GM18511 (cell line): Measurements from ENCODE around the gene SSR3.
A peak's percentile ranks its signal among the peaks of the same experiment; 100 is the strongest.
"Not testable (repeated sequence)": the region's sequence is repeated elsewhere in the genome, so short reads cannot be mapped to it uniquely, and the experiment has no call there.

Source experiments
- ATAC-seq: cut with Tn5 transposase; IDR thresholded peaks from one replicate; pipeline ENCODE4 v1.9.1; 2021; ENCODE audit warnings: mild to moderate bottlenecking, moderate library complexity; ENCODE audit not compliant: unreplicated experiment

The SSR3 gene

GRCh38 chr3:156576651-156577348 is 21.9 kb upstream of the SSR3 start:
- no peak for ATAC-seq

GRCh38 chr3:156576051-156576450 is 21.1 kb upstream of the SSR3 start:
- no peak for ATAC-seq

- ATAC-seq, result no peak
Measured at GRCh38 chr3:156575641-156576040, 20.7 kb upstream of the SSR3 start.

GRCh38 chr3:156569881-156570280 is 15.0 kb upstream of the SSR3 start:
- not testable (repeated sequence) for ATAC-seq

GRCh38 chr3:156569016-156569415 is 14.1 kb upstream of the SSR3 start:
- ATAC-seq, result not testable (repeated sequence)

GRCh38 chr3:156563900-156564682 is 9.2 kb upstream of the SSR3 start:
- ATAC-seq, result peak; percentile 58

GRCh38 chr3:156562486-156562885 is 7.6 kb upstream of the SSR3 start:
- ATAC-seq, result not testable (repeated sequence)

- no peak for ATAC-seq
Measured at GRCh38 chr3:156561533-156561932, 6.6 kb upstream of the SSR3 start.

GRCh38 chr3:156559321-156559720 is 4.4 kb upstream of the SSR3 start:
- no peak for ATAC-seq

- no peak for ATAC-seq
Measured at GRCh38 chr3:156558389-156558788, 3.5 kb upstream of the SSR3 start.

GRCh38 chr3:156554515-156554841 is 439 bp downstream of the SSR3 start:
- ATAC-seq, result no peak

GRCh38 chr3:156553705-156554356 is 1.1 kb downstream of the SSR3 start:
- no peak for ATAC-seq

GRCh38 chr3:156552973-156553372 is 1.9 kb downstream of the SSR3 start:
- no peak for ATAC-seq

- ATAC-seq, result no peak
Measured at GRCh38 chr3:156551746-156552145, 3.2 kb downstream of the SSR3 start.

- no peak for ATAC-seq
Measured at GRCh38 chr3:156551261-156551660, 3.7 kb downstream of the SSR3 start.

- ATAC-seq, result no peak
Measured at GRCh38 chr3:156548902-156549301, 6.0 kb downstream of the SSR3 start.

GRCh38 chr3:156548041-156548687 is 6.8 kb downstream of the SSR3 start:
- no peak for ATAC-seq

GRCh38 chr3:156547637-156548036 is 7.3 kb downstream of the SSR3 start:
- ATAC-seq, result no peak

GRCh38 chr3:156543043-156543555 is 11.8 kb downstream of the SSR3 start:
- ATAC-seq, result no peak

- ATAC-seq, result no peak
Measured at GRCh38 chr3:156542101-156543042, 12.5 kb downstream of the SSR3 start.
